CD8-positive, alpha-beta memory T cell (primary cell): ENCODE results near the gene DLG4. TPM values are rescaled to one million over a fixed set of nuclear protein-coding genes. Genes with fewer than 3 reads are reported as not detected.
A peak's percentile ranks its signal among the peaks of the same experiment; 100 is the strongest.
"Not testable (repeated sequence)": the region's sequence is repeated elsewhere in the genome, so short reads cannot be mapped to it uniquely, and the experiment has no call there.

Experiments used
- CTCF ChIA-PET: fragments of 350-600 bp; sonication (Branson Sonifier 250); formaldehyde crosslinking; loops from one replicate; lab custom pipeline; 2021; ENCODE audit warnings: antibody characterized with exemption; lab: Charles Lee
- POLR2A ChIA-PET: fragments of 350-600 bp; sonication (Branson Sonifier 250); formaldehyde crosslinking; loops from one replicate; lab custom pipeline; 2021; ENCODE audit warnings: antibody characterized with exemption; lab: Charles Lee
- DNase-seq, 5 donors: peaks; one replicate each; pipeline versions ENCODE4 v3.0.0 to v3.0.0-alpha.2; 2020 to 2022; ENCODE audit warnings: mixed read lengths in 1 of 5
- H3K27ac ChIP-seq: one replicate; pipeline ENCODE4 v1.7.0; 2013; ENCODE audit warnings: low read depth, mild to moderate bottlenecking, low read length, moderate library complexity
- H3K27me3 ChIP-seq: 2 replicates; pipeline ENCODE4 v1.7.0; 2013; ENCODE audit warnings: low read length, mild to moderate bottlenecking; ENCODE audit not compliant: insufficient read depth, poor library complexity, severe bottlenecking
- H3K36me3 ChIP-seq: 2 replicates; pipeline ENCODE4 v1.7.0; 2013; ENCODE audit warnings: mild to moderate bottlenecking, low read length, moderate library complexity; ENCODE audit not compliant: insufficient read depth
- H3K4me1 ChIP-seq: 2 replicates; pipeline ENCODE4 v1.7.0; 2013; ENCODE audit warnings: mild to moderate bottlenecking, low read length, moderate library complexity; ENCODE audit not compliant: insufficient read depth
- H3K4me3 ChIP-seq: 2 replicates; pipeline ENCODE4 v1.7.0; 2013; ENCODE audit warnings: mild to moderate bottlenecking, low read length
- H3K9me3 ChIP-seq: 2 replicates; pipeline ENCODE4 v1.7.0; 2013; ENCODE audit warnings: mild to moderate bottlenecking, low read length
- H3K27ac Mint-ChIP-seq, 8 donors: one replicate each; pipeline ENCODE4 v1.8.0; 2020 to 2021; ENCODE audit warnings: mixed read lengths in 8 of 8, mild to moderate bottlenecking in 6 of 8, inconsistent platforms in 3 of 8, moderate library complexity in 3 of 8
- H3K27me3 Mint-ChIP-seq, 2 donors: one replicate each; pipeline ENCODE4 v1.8.0; 2020 to 2021; ENCODE audit warnings: mixed read lengths in 2 of 2, mild to moderate bottlenecking in 1 of 2, moderate library complexity in 1 of 2
- H3K36me3 Mint-ChIP-seq, 3 donors: one replicate each; pipeline ENCODE4 v1.8.0; 2020 to 2021; ENCODE audit warnings: mixed read lengths in 3 of 3, inconsistent platforms in 1 of 3, mild to moderate bottlenecking in 1 of 3
- H3K4me1 Mint-ChIP-seq, 3 donors: one replicate each; pipeline ENCODE4 v1.8.0; 2020 to 2021; ENCODE audit warnings: mixed read lengths in 3 of 3, inconsistent platforms in 1 of 3, mild to moderate bottlenecking in 1 of 3
- H3K4me3 Mint-ChIP-seq, 7 donors: one replicate each; pipeline ENCODE4 v1.8.0; 2020 to 2021; ENCODE audit warnings: mixed read lengths in 7 of 7, mild to moderate bottlenecking in 6 of 7, moderate library complexity in 4 of 7, inconsistent platforms in 2 of 7
- H3K9me3 Mint-ChIP-seq, 5 donors: one replicate each; pipeline ENCODE4 v1.8.0; 2020 to 2022; ENCODE audit warnings: mixed read lengths in 5 of 5, mild to moderate bottlenecking in 3 of 5, moderate library complexity in 2 of 5, inconsistent platforms in 1 of 5
- polyA plus RNA-seq: library from polyadenylated mRNA; unstranded; fragments of 300-500 nt; fragmentation: Illumina TruSeq; gene quantifications from one replicate; pipeline ENCODE4 v1.2.3, GENCODE V29; 2021
- total RNA-seq, 2 experiments: library from RNA; stranded (reverse); gene quantifications; one replicate each; pipeline ENCODE4 v1.2.3, GENCODE V29; 2021

The DLG4 gene
- total and polyA plus RNA-seq, 3 experiments from 2014 or later, result 0.45 to 4.4 (median 3.5) TPM

DNA sequence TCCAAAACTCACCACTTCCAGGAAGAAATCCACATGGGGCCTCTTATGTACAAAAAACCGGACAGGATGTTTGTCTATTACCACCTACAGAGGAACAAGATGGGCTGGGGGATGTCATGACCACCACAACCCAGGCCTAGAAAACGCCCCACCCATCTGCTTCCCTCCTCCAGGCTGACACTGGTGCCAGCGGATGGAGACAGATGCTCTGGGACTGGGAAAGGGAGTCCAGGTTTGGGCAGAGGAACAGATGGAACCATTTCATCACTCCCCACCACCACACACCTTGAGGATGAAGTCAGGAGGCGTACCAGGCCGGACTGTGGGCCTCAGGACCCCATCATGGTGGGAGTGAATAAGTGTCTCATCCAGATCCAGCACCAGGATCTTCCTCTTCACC lies 27.1 kb upstream of the DLG4 start:
- peaks cover 0 to 3% (median 0%) of the 10 kb centered on the region in 5 donors for H3K9me3 Mint-ChIP-seq
- H3K4me1 ChIP-seq, result peaks cover 31% of the 10 kb centered on the region
- no peaks in the 10 kb centered on the region for H3K27me3 ChIP-seq
- peak overlapping the region in 4 of 8 donors; percentile 32 to 95 (median 76) for H3K27ac Mint-ChIP-seq
- peaks cover 25% of the 10 kb centered on the region for H3K36me3 ChIP-seq
- ChIA-PET POLR2A (no interaction called here), CTCF (interaction anchor here (1.6 kb wide), 1 partner anchor 27 kb away, joined by 4 read pairs; the partner anchor contains the start of genes ACADVL and DLG4)
- H3K9me3 ChIP-seq, result no peaks in the 10 kb centered on the region
- DNase-seq, result no peak
- peak overlapping the region in 3 of 7 donors; percentile 27 to 64 (median 34) for H3K4me3 Mint-ChIP-seq
- H3K27ac ChIP-seq, result no peak overlapping the region
- peaks cover 0 to 49% (median 14%) of the 10 kb centered on the region in 3 donors for H3K36me3 Mint-ChIP-seq
- peaks cover 40 to 48% (median 44%) of the 10 kb centered on the region in 3 donors for H3K4me1 Mint-ChIP-seq
- peaks cover 0 to 7% of the 10 kb centered on the region in 2 donors for H3K27me3 Mint-ChIP-seq
- H3K4me3 ChIP-seq, result no peak overlapping the region

DNA sequence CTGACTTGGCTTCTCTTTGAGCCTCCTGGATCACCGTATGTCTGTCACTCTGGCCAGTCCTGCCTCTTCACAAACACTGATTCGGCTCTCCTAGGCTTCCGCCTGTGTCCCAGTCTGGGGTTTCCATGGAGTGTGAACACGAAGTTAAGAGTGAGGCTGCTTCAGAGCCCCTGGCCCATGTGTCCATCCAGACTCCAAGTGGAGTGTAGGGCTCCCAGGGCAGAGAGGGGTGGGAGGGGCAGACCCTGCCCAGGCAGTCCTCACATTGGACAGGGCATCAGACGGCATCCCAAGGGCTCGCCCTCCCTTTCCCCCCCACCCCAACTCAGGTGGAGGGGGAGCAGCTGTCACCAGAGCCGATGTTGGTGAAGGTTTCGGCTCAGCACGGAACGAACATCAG lies 24.2 kb upstream of the DLG4 start:
- DNase-seq, H3K9me3 Mint-ChIP-seq, H3K4me3 ChIP-seq, H3K27ac ChIP-seq, H3K27me3 ChIP-seq, H3K9me3 ChIP-seq: not testable (repeated sequence)
- ChIA-PET CTCF (interaction anchor here (2.8 kb wide), 1 partner anchor 52 kb away, joined by 8 read pairs; no protein-coding TSS in a partner anchor), POLR2A (interaction anchor here (0.6 kb wide), 1 partner anchor 193 kb away, joined by 5 read pairs; no protein-coding TSS in a partner anchor)
- Mint-ChIP-seq H3K4me3 (peak overlapping the region; percentile 32 to 98 (median 80)), H3K27me3 (peaks cover 0 to 11% of the 10 kb centered on the region in 2 donors), H3K4me1 (peaks cover 42 to 48% (median 45%) of the 10 kb centered on the region in 3 donors), H3K27ac (peak overlapping the region in 3 of 8 donors; percentile 63 to 99 (median 96)), H3K36me3 (peaks cover 0 to 67% (median 23%) of the 10 kb centered on the region in 3 donors)
- Histone ChIP-seq H3K36me3 (peaks cover 37% of the 10 kb centered on the region), H3K4me1 (peaks cover 31% of the 10 kb centered on the region)

DNA sequence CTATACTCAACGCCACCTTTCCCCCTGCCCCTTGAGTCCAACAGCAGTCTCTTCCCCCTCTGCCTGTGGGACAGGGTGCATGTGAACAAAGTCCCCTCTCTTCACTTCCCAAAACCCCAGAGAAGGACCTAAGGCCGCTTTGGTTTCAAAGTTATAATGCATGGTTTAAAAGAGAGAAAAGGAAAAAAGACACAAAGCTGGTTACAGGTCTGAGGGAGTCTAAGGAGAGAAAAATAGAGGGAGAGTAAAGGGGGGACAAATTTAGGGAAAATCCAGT lies 23.8 kb upstream of the DLG4 start:
- ChIA-PET POLR2A (interaction anchor here (0.6 to 2.7 kb wide), 6 partner anchors 8 to 197 kb away, joined by 4 to 13 read pairs (median 6); partner anchors contain the start of genes ACAP1, CTDNEP1, DVL2 and ELP5), CTCF (interaction anchor here (1.2 to 2.8 kb wide), 2 partner anchors 24 to 53 kb away, joined by 6 to 8 read pairs; partner anchors contain the start of genes ACADVL and DLG4)
- DNase-seq, result no peak
- Histone ChIP-seq H3K4me3 (peak overlapping the region; percentile 78), H3K27me3 (no peaks in the 10 kb centered on the region), H3K4me1 (peaks cover 29% of the 10 kb centered on the region), H3K9me3 (no peaks in the 10 kb centered on the region), H3K36me3 (peaks cover 37% of the 10 kb centered on the region), H3K27ac (peak overlapping the region; percentile 69)
- peak overlapping the region; percentile 76 to 98 (median 94) for H3K4me3 Mint-ChIP-seq
- peaks cover 0 to 69% (median 23%) of the 10 kb centered on the region in 3 donors for H3K36me3 Mint-ChIP-seq
- peak overlapping the region; percentile 77 to 99 (median 96) for H3K27ac Mint-ChIP-seq
- peaks cover 0 to 3% (median 0%) of the 10 kb centered on the region in 5 donors for H3K9me3 Mint-ChIP-seq
- peaks cover 37 to 44% (median 40%) of the 10 kb centered on the region in 3 donors for H3K4me1 Mint-ChIP-seq
- H3K27me3 Mint-ChIP-seq, result peaks cover 0 to 11% of the 10 kb centered on the region in 2 donors

DNA sequence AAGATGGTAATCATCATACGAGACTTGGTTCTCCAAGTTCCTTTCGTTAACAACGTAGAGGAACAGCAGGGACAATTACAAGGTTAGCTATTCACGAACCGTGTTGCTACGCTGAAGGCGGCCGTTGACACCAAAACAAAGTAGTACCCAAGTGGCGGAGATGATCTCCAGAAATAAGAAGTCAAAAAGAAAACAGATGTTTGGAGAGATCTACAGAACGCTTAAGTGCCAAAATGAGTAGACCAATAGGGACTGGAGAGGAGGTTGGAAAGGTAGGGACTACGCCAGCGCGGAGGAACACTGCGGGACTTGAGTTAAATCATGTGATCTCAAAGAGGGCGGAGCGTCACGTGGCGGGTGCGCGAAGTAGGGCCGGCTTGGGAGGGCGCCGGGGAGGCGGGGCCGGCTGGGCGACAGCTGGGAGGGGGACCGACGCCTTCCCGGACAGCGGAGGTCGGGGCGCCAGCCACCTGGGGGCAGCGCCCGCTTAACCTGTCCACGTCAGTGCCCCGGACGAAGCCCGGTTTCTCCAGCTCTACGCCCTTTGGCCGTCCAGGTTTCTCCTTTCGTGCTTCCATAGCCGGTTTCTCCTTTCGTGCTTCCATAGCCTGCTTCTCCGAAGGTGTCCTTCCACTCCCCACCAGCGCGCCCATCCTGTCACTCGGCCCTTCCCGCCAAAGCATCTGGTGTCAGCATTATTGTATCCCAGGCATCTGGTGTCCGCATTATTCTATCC lies 23.2 kb upstream of the DLG4 start:
- Mint-ChIP-seq H3K9me3 (peaks cover 0 to 3% (median 0%) of the 10 kb centered on the region in 5 donors), H3K36me3 (peaks cover 0 to 70% (median 23%) of the 10 kb centered on the region in 3 donors), H3K4me3 (peak overlapping the region; percentile 93 to 98 (median 96)), H3K27ac (peak overlapping the region; percentile 96 to 100 (median 99)), H3K27me3 (peaks cover 0 to 11% of the 10 kb centered on the region in 2 donors), H3K4me1 (peaks cover 37 to 43% (median 39%) of the 10 kb centered on the region in 3 donors)
- Histone ChIP-seq H3K9me3 (no peaks in the 10 kb centered on the region), H3K4me3 (peak overlapping the region; percentile 78), H3K36me3 (peaks cover 37% of the 10 kb centered on the region), H3K27ac (peak overlapping the region; percentile 69), H3K27me3 (no peaks in the 10 kb centered on the region), H3K4me1 (peaks cover 29% of the 10 kb centered on the region)
- ChIA-PET CTCF (interaction anchor here (0.6 to 2.8 kb wide), 10 partner anchors 8 to 609 kb away, joined by 3 to 8 read pairs (median 3); partner anchors contain the start of genes ACADVL, CLDN7, CTDNEP1 and DLG4), POLR2A (interaction anchor here (0.5 to 2.7 kb wide), 11 partner anchors 8 to 230 kb away, joined by 3 to 13 read pairs (median 6); partner anchors contain the start of genes ACADVL, ACAP1, CTDNEP1 and DLG4)
- DNase-seq, result peak; percentile 91 to 96 (median 94)

DNA sequence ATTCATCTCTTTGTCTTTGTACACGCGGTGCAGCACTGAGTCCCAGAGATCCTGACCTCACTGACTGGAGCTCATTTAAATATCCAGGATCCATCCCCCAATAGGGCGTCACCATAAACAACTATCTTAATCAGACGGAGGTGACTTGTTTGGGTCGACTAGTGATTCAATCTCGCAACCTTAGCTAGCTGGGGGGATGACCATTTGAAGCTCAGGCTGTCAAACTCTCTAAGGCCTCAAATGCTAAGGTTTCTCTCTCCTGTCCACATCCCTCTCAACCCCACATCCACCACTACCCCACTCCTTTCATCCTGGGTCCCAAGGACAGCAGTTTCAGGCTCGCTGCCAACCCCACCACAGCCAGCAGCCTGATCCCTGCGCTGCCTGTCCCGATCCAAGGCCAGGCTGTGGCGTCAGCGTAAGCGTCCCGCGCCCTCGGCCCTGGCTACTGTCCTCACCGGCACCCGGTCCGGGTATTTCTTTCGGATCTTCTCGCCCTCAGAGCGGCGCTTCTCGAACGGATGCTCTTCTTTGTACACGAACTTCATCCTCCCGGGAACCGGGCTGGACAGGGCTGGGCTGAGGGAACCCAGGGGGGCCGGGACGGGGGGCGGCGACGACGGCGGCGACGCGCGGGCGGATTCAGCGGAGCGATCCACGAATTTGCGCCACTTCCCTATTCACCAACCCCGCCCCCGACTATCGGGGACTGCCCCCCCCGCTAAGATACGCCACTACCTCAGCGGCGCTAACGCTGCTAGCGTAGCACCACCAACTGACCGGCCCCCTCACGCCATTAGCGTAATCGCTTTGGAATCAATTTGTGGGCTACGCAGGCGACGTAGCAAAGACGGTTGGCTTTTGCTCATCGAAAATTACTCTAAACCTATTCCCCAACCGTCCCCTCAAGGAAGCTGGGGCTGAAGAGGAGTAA lies 22.4 kb upstream of the DLG4 start, which contains the start of gene GABARAP:
Gene GABARAP (minus strand): TSS at position 667 of the 934 bp plus-strand sequence. CDS start 119 bp downstream, at position 548.
- Histone ChIP-seq H3K9me3 (no peaks in the 10 kb centered on the region), H3K4me3 (peak within 1 kb of the TSS; percentile 78), H3K4me1 (peaks cover 35% of the 10 kb centered on the region), H3K36me3 (peaks cover 35% of the 10 kb centered on the region), H3K27me3 (no peaks in the 10 kb centered on the region), H3K27ac (peak within 1 kb of the TSS; percentile 69)
- Mint-ChIP-seq H3K9me3 (peaks cover 0 to 3% (median 0%) of the 10 kb centered on the region in 5 donors), H3K27ac (peak within 1 kb of the TSS; percentile 96 to 100 (median 99)), H3K27me3 (peaks cover 0 to 11% of the 10 kb centered on the region in 2 donors), H3K4me1 (peaks cover 41 to 48% (median 43%) of the 10 kb centered on the region in 3 donors), H3K36me3 (peaks cover 0 to 71% (median 22%) of the 10 kb centered on the region in 3 donors), H3K4me3 (peak within 1 kb of the TSS; percentile 93 to 98 (median 96))
- CTCF ChIA-PET, result interaction anchor here (0.6 to 2.8 kb wide), 12 partner anchors 9 to 610 kb away, joined by 3 to 13 read pairs (median 3); partner anchors contain the start of genes ACADVL, CLDN7, CTDNEP1 and DLG4
- POLR2A ChIA-PET, result interaction anchor here (1.0 to 4.3 kb wide), 10 partner anchors 8 to 206 kb away, joined by 4 to 16 read pairs (median 8); partner anchors contain the start of genes ACADVL, ACAP1, CTDNEP1 and DLG4
- DNase-seq, result peak; percentile 88 to 94 (median 90)

DNA sequence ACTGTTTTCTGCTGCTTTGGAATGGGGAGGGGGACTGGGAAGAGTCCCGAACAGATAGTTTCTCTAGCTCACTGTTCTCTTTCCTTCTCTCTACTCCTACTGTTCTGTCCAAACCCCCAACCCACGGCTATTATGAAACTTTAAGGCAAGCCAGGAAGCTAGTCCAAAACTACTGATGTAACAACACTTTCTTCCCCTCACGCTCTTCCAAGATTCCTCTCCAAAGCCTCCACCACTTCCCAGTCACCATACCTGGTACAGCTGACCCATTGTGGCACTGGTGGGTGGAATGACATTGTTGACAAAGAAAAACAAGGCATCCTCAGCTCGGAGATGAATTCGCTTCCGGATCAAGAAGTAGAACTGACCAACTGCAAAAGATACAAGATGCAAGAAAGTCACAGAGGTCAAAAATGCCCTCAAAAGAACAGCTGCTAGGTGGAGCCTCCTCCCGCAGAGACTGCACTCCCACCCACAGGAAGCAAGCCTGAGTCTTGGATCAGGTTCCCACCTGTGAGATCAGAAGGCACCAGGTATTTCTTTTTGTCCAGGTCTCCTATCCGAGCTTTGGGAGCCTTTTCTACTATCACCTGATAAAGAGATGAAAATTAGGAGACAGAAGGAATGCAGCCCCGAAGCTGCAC lies 21.6 kb upstream of the DLG4 start:
- no peaks in the 10 kb centered on the region for H3K27me3 ChIP-seq
- POLR2A ChIA-PET, result interaction anchor here (1.5 to 4.3 kb wide), 4 partner anchors 10 to 95 kb away, joined by 4 to 16 read pairs (median 10); partner anchors contain the start of genes ACAP1, CTDNEP1, ELP5 and NEURL4

More for the DNA sequence above, 21.6 kb upstream of the DLG4 start:
- peak overlapping the region; percentile 78 for H3K4me3 ChIP-seq
- H3K9me3 Mint-ChIP-seq, result peaks cover 0 to 3% (median 0%) of the 10 kb centered on the region in 5 donors
- peaks cover 0 to 11% of the 10 kb centered on the region in 2 donors for H3K27me3 Mint-ChIP-seq
- H3K36me3 Mint-ChIP-seq, result peaks cover 0 to 71% (median 20%) of the 10 kb centered on the region in 3 donors
- no peak for DNase-seq
- H3K27ac ChIP-seq, result peak overlapping the region; percentile 69
- peak overlapping the region; percentile 93 to 98 (median 96) for H3K4me3 Mint-ChIP-seq
- CTCF ChIA-PET, result interaction anchor here (1.1 to 2.6 kb wide), 3 partner anchors 21 to 195 kb away, joined by 3 to 13 read pairs (median 3); partner anchors contain the start of genes ACADVL, CLDN7 and DLG4
- H3K4me1 ChIP-seq, result peaks cover 35% of the 10 kb centered on the region
- H3K4me1 Mint-ChIP-seq, result peaks cover 43 to 50% (median 47%) of the 10 kb centered on the region in 3 donors
- peak overlapping the region; percentile 96 to 100 (median 99) for H3K27ac Mint-ChIP-seq
- peaks cover 26% of the 10 kb centered on the region for H3K36me3 ChIP-seq
- no peaks in the 10 kb centered on the region for H3K9me3 ChIP-seq
